ENCODE results near the gene ADAM30. TPM values are rescaled to one million over a fixed set of nuclear protein-coding genes. Genes with fewer than 3 reads are reported as not detected.

Gene ADAM30
- total RNA-seq, 4 donors from 2014 or later = not detected

GRCh38 chr1:119885903-119886783 is 10.2 kb downstream of the ADAM30 start:
- Histone ChIP-seq H3K27ac (no peak overlapping the region), H3K4me3 (no peak overlapping the region), H3K27me3 (no peaks in the 10 kb centered on the region), H3K9me3 (no peaks in the 10 kb centered on the region), H3K4me1 (no peaks in the 10 kb centered on the region), H3K36me3 (no peaks in the 10 kb centered on the region)
- DNase-seq = peak; percentile 24 to 38
- intact Hi-C loops (cut with DNase I; ENCODE audit: low total_unique reads) = no loop called here
- TF ChIP-seq CTCF (IDR thresholded peaks at IDR 0.05) (peak; percentile 18 to 46 (median 28)), POLR2A (IDR thresholded peaks at IDR 0.05) (no peak)

- Histone ChIP-seq H3K9me3 (no peaks in the 10 kb centered on the region), H3K27ac (no peak overlapping the region), H3K4me3 (no peak overlapping the region), H3K36me3 (no peaks in the 10 kb centered on the region), H3K4me1 (no peaks in the 10 kb centered on the region), H3K27me3 (no peaks in the 10 kb centered on the region)
- DNase-seq = no peak
- TF ChIP-seq POLR2A (IDR thresholded peaks at IDR 0.05) = no peak
- intact Hi-C loops (cut with DNase I; ENCODE audit: low total_unique reads) = no loop called here
Measured at GRCh38 chr1:119884711-119885110, 11.6 kb downstream of the ADAM30 start.

- Histone ChIP-seq H3K36me3 (no peaks in the 10 kb centered on the region), H3K27ac (no peak overlapping the region), H3K9me3 (no peaks in the 10 kb centered on the region), H3K4me3 (no peak overlapping the region), H3K27me3 (no peaks in the 10 kb centered on the region), H3K4me1 (no peaks in the 10 kb centered on the region)
- DNase-seq = no peak
- intact Hi-C loops (cut with DNase I; ENCODE audit: low total_unique reads) = no loop called here
- TF ChIP-seq POLR2A (IDR thresholded peaks at IDR 0.05) = no peak
- TF ChIP-seq CTCF (IDR thresholded peaks at IDR 0.05) = no peak
Measured at GRCh38 chr1:119883826-119884225, 12.5 kb downstream of the ADAM30 start.

GRCh38 chr1:119882132-119883049 is 13.9 kb downstream of the ADAM30 start:
- no peak overlapping the region for H3K27ac ChIP-seq
- intact Hi-C loops (cut with DNase I; ENCODE audit: low total_unique reads) = no loop called here
- no peaks in the 10 kb centered on the region for H3K36me3 ChIP-seq
- TF ChIP-seq POLR2A (IDR thresholded peaks at IDR 0.05) = no peak
- TF ChIP-seq CTCF (IDR thresholded peaks at IDR 0.05) = no peak
- H3K27me3 ChIP-seq = no peaks in the 10 kb centered on the region
- no peaks in the 10 kb centered on the region for H3K4me1 ChIP-seq
- no peak for DNase-seq
- H3K4me3 ChIP-seq = no peak overlapping the region
- no peaks in the 10 kb centered on the region for H3K9me3 ChIP-seq

- Histone ChIP-seq H3K27me3 (no peaks in the 10 kb centered on the region), H3K4me3 (no peak overlapping the region), H3K9me3 (no peaks in the 10 kb centered on the region), H3K27ac (no peak overlapping the region), H3K36me3 (no peaks in the 10 kb centered on the region), H3K4me1 (no peaks in the 10 kb centered on the region)
- intact Hi-C loops (cut with DNase I; ENCODE audit: low total_unique reads) = no loop called here
- TF ChIP-seq CTCF (IDR thresholded peaks at IDR 0.05) (no peak), POLR2A (IDR thresholded peaks at IDR 0.05) (no peak)
- no peak for DNase-seq
Measured at GRCh38 chr1:119879510-119880434, 16.5 kb downstream of the ADAM30 start.

All from uterus (tissue), 4 donors.